K562 (cell line): ENCODE measurements around the gene LY6G6D. TPM values are rescaled to one million over a fixed set of nuclear protein-coding genes. Genes with fewer than 3 reads are reported as not detected.

ENCODE experiments used
- ATAC-seq: fragments of 200-7000 bp; cut with Tn5 transposase; 3 replicates; pipeline ENCODE4 v1.9.1; 2020; ENCODE audit warnings: moderate library complexity
- BruUV-seq: library from RNA; stranded (reverse); fragments of 400-500 nt; replicated peaks from 2 replicates; lab custom pipeline; 2021; lab: Mats Ljungman, UMichigan
- CTCF ChIA-PET: fragments of 300-600 bp; formaldehyde crosslinking; extraction: SDS; loops from one replicate; lab custom pipeline; 2021; ENCODE audit warnings: low intra/inter-chr PET ratio; lab: Yijun Ruan, JAX
- POLR2A ChIA-PET: fragments of 300-600, 350-650 bp; sonication (Branson Sonifier 250); formaldehyde crosslinking; extraction: SDS; loops from one replicate; lab custom pipeline; 2021; ENCODE audit warnings: antibody characterized with exemption, inconsistent platforms; lab: Yijun Ruan, JAX
- DNase-seq, 4 experiments: peaks; one replicate each; pipeline versions ENCODE4 v3.0.0 to v3.0.0-alpha.2; 2011 to 2018; ENCODE audit warnings: low spot score in 3 of 4, mixed read lengths in 3 of 4; ENCODE audit errors: extremely low read depth in 1 of 4
- FAIRE-seq: peaks from 2 replicates; lab custom pipeline; 2011; peaks lifted over from hg19 to GRCh38; lab: Jason Lieb, UNC
- H2AFZ ChIP-seq: 2 replicates; pipeline ENCODE4 v1.6.0; 2011; ENCODE audit warnings: low read depth, low read length, control low read depth, inconsistent platforms
- H3K27ac ChIP-seq: fragments of 200-600 bp; 3 replicates; pipeline ENCODE4 v1.8.0; 2011; ENCODE audit warnings: low read depth, mild to moderate bottlenecking, control low read depth, inconsistent platforms, low read length, moderate library complexity, mixed read lengths; ENCODE audit errors: extremely low read depth
- H3K27me3 ChIP-seq, 2 experiments: fragments of 300-600 bp in 1 of 2; 2 replicates in 1 of 2; 3 replicates in 1 of 2; pipeline versions ENCODE4 v1.6.0 to v1.8.0; 2011; ENCODE audit warnings: inconsistent platforms in 2 of 2, low read length in 2 of 2, mild to moderate bottlenecking in 1 of 2, mixed read lengths in 1 of 2, moderate library complexity in 1 of 2; ENCODE audit not compliant: control insufficient read depth in 2 of 2, insufficient read depth in 2 of 2
- H3K36me3 ChIP-seq: fragments of 300-600 bp; 3 replicates; pipeline ENCODE4 v1.8.0; 2011; ENCODE audit warnings: mild to moderate bottlenecking, low read length, inconsistent platforms; ENCODE audit not compliant: control insufficient read depth, insufficient read depth
- H3K4me1 ChIP-seq, 2 experiments: fragments of 200-600 bp in 1 of 2; replicated peaks in 1 of 2; 2 replicates in 1 of 2; 3 replicates in 1 of 2; pipeline versions ENCODE4 v1.5.1 to v1.8.0; 2011; ENCODE audit warnings: inconsistent platforms in 2 of 2, low read length in 2 of 2, mild to moderate bottlenecking in 1 of 2, mixed read lengths in 1 of 2, moderate library complexity in 1 of 2; ENCODE audit not compliant: control insufficient read depth in 2 of 2, insufficient read depth in 2 of 2
- H3K4me2 ChIP-seq: 2 replicates; pipeline ENCODE4 v1.6.1; 2011; ENCODE audit warnings: low read length, control low read depth, inconsistent platforms, mixed read lengths; ENCODE audit not compliant: insufficient read depth
- H3K4me3 ChIP-seq: fragments of 200-600 bp; sonication (generic), shearing (Covaris generic); 2 replicates; pipeline ENCODE4 v1.5.1; 2016; ENCODE audit warnings: control low read depth, inconsistent platforms
- H3K79me2 ChIP-seq: fragments of 200-600 bp; 3 replicates; pipeline ENCODE4 v1.8.0; 2011; ENCODE audit warnings: low read length, inconsistent platforms; ENCODE audit not compliant: control insufficient read depth, insufficient read depth
- H3K9ac ChIP-seq, 2 experiments: 2 replicates each; pipeline versions ENCODE4 v1.6.0 to v1.6.1; 2011; ENCODE audit warnings: low read depth in 2 of 2, low read length in 2 of 2, control low read depth in 1 of 2, inconsistent platforms in 1 of 2, mild to moderate bottlenecking in 1 of 2, mixed read lengths in 1 of 2; ENCODE audit not compliant: insufficient read depth in 1 of 2
- H3K9me1 ChIP-seq: one replicate; pipeline ENCODE4 v1.6.0; 2011; ENCODE audit warnings: inconsistent platforms, mild to moderate bottlenecking, low read length, moderate library complexity; ENCODE audit not compliant: control insufficient read depth, insufficient read depth
- H3K9me3 ChIP-seq: replicated peaks from 2 replicates; pipeline ENCODE4 v1.5.1; 2011; ENCODE audit warnings: low read depth, low read length, inconsistent platforms; ENCODE audit not compliant: control insufficient read depth, insufficient read depth
- H4K20me1 ChIP-seq: replicated peaks from 2 replicates; pipeline ENCODE4 v1.6.1; 2011; ENCODE audit warnings: low read length, inconsistent platforms, mixed read lengths; ENCODE audit not compliant: control insufficient read depth, insufficient read depth
- BCL6 ChIP-seq: fragments of 250-450 bp; sonication (Bioruptor Pico); IDR thresholded peaks from 2 replicates; pipeline ENCODE4 v1.4.0; 2020
- CBFB ChIP-seq: sonication (generic); formaldehyde crosslinking; IDR thresholded peaks from 2 replicates; pipeline ENCODE4 v1.4.0; 2020; ENCODE audit warnings: mild to moderate bottlenecking, missing genetic modification reagents
- CC2D1A ChIP-seq: fragments of 450-650 bp; IDR thresholded peaks from 2 replicates; pipeline ENCODE4 v1.6.1; 2017; ENCODE audit warnings: mild to moderate bottlenecking
- CREB1 ChIP-seq, 2 experiments: sonication (generic) in 1 of 2; formaldehyde crosslinking in 1 of 2; IDR thresholded peaks; 2 replicates each; pipeline versions ENCODE4 v1.6.1 to v1.8.0; 2012 to 2022; ENCODE audit warnings: inconsistent platforms in 1 of 2, mild to moderate bottlenecking in 1 of 2, missing genetic modification reagents in 1 of 2, moderate library complexity in 1 of 2
- DMBX1 ChIP-seq: fragments of 250-450 bp; sonication (Bioruptor Pico); IDR thresholded peaks from 2 replicates; pipeline ENCODE4 v1.8.0; 2022; ENCODE audit warnings: inconsistent platforms, mild to moderate bottlenecking, moderate library complexity, borderline replicate concordance
- E2F3 ChIP-seq: fragments of 250-450 bp; sonication (Bioruptor Pico); IDR thresholded peaks from 2 replicates; pipeline ENCODE4 v1.4.0; 2020; ENCODE audit warnings: mild to moderate bottlenecking
- MEF2A ChIP-seq: IDR thresholded peaks from 2 replicates; pipeline ENCODE4 v1.6.1; 2011; ENCODE audit warnings: low read depth, mild to moderate bottlenecking, low read length, moderate library complexity; ENCODE audit not compliant: control insufficient read depth
- MIER1 ChIP-seq: fragments of 450-650 bp; IDR thresholded peaks from 2 replicates; pipeline ENCODE4 v1.6.1; 2016; ENCODE audit warnings: antibody characterized with exemption, mild to moderate bottlenecking, low read depth
- TEAD1 ChIP-seq, 2 experiments: fragments of 450-650 bp in 1 of 2; sonication (generic) in 1 of 2; formaldehyde crosslinking; IDR thresholded peaks; 2 replicates each; pipeline versions ENCODE4 v1.4.0 to v1.8.0; 2020 to 2022; ENCODE audit warnings: mild to moderate bottlenecking in 2 of 2, missing genetic modification reagents in 1 of 2
- ZNF583 ChIP-seq: fragments of 250-450 bp; sonication (Bioruptor Pico); IDR thresholded peaks from 2 replicates; pipeline ENCODE4 v1.4.0; 2020
- ZSCAN32 ChIP-seq: fragments of 450-650 bp; formaldehyde crosslinking; IDR thresholded peaks from 2 replicates; pipeline ENCODE4 v1.4.0; 2020; ENCODE audit warnings: mild to moderate bottlenecking, moderate library complexity
- WGBS: fragments of 100-300 bp; shearing (Covaris generic); methylation state at CpG from one replicate; pipeline ENCODE4 v1.1.6; 2016; ENCODE audit warnings: low coverage, mixed read lengths; ENCODE audit not compliant: insufficient coverage; ENCODE audit errors: missing lambda C conversion rate; 5-methylcytosine and 5-hydroxymethylcytosine counted together
- in situ Hi-C: fragments of 300-500 bp; cut with MboI; formaldehyde crosslinking; loops from 4 replicates; pipeline ENCODE4 v1.15.0; 2018; ENCODE audit warnings: inconsistent platforms, mixed read lengths
- intact Hi-C: fragments of 100-400 bp; cut with micrococcal nuclease; formaldehyde crosslinking; loops from 2 replicates; pipeline ENCODE4 v1.14.2; 2022
- polyA plus RNA-seq, 8 experiments: library from polyadenylated mRNA; depleted of rRNA in 4 of 8; stranded (reverse) in 5 of 8; unstranded in 3 of 8; fragments of >200 nt; fragmentation: Nextera tagmentation in 2 of 8; fragmentation: Illumina TruSeq in 1 of 8; extraction: Ambion mirVana in 2 of 8; extraction: Trizol in 1 of 8; gene quantifications; 2 replicates each; pipeline versions ENCODE4 v1.2.1 to v1.2.3, GENCODE V29; 2011 to 2014; ENCODE audit warnings: inconsistent platforms in 1 of 8, missing spikeins in 1 of 8
- total RNA-seq, 7 experiments: library from RNA; depleted of rRNA in 6 of 7; stranded (reverse); fragments of >200 nt in 6 of 7; fragmentation: Illumina TruSeq in 2 of 7; extraction: Trizol in 2 of 7; gene quantifications; 2 replicates each; pipeline versions ENCODE4 v1.2.1 to v1.2.3, GENCODE V29; 2011 to 2021; ENCODE audit warnings: low replicate concordance in 1 of 7
- TF ChIP-seq, protein P1 (sequence below): fragments of 450-650 bp; IDR thresholded peaks from 2 replicates; pipeline ENCODE4 v1.6.1; 2016
- TF ChIP-seq, protein P2 (sequence below): fragments of 200-400 bp; formaldehyde crosslinking; IDR thresholded peaks from 2 replicates; pipeline ENCODE4 v1.6.1; 2017; ENCODE audit warnings: mild to moderate bottlenecking, low read depth, low read length, moderate library complexity
- TF ChIP-seq, protein P3 (sequence below): fragments of 250-450 bp; sonication (Bioruptor Pico); IDR thresholded peaks from 2 replicates; pipeline ENCODE4 v1.4.0; 2020; ENCODE audit warnings: mild to moderate bottlenecking
- TF ChIP-seq, protein P4 (sequence below): sonication (generic); formaldehyde crosslinking; IDR thresholded peaks from 2 replicates; pipeline ENCODE4 v1.8.0; 2022; ENCODE audit warnings: mild to moderate bottlenecking, low read depth, missing genetic modification reagents

LY6G6D gene
- total and polyA plus RNA-seq, 9 of the 15 experiments (the other 6 are each of a cell fraction or from before 2014, with no cell fraction given): 0.30 to 0.38 TPM; not detected in 7

DNA sequence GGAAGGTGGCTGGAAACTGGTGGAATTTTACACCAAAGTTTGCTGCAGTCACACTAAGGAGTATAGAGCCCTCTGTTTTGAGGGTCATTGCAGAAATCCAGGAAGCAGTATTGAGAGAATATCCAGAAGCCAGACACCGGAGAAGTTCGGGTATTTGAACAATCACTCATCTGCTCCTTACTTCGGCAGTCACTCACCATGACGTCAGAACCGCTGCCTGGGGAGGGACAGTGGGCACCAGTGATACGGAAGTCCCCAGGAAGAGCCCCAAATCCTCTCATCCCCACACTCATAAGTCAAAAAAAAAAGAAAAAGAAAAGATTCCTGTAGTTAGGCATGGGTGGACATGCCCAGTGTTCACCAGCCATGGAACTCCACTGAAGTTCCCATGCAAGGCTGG lies 38.2 kb upstream of the LY6G6D start:
- Histone ChIP-seq H3K9me1 (no peaks in the 10 kb centered on the region), H3K36me3 (peaks cover 21% of the 10 kb centered on the region), H3K79me2 (no peaks in the 10 kb centered on the region), H3K4me3 (no peak overlapping the region), H3K4me2 (peak overlapping the region; percentile 39), H3K9me3 (no peaks in the 10 kb centered on the region), H3K27me3 (no peaks in the 10 kb centered on the region), H4K20me1 (no peaks in the 10 kb centered on the region), H3K4me1 (peaks cover 9 to 12% of the 10 kb centered on the region in 2 experiments), H2AFZ (peak overlapping the region; percentile 79), H3K9ac (peak overlapping the region; percentile 16 to 70; a peak in 2 of 4 replicates), H3K27ac (no peak overlapping the region)
- WGBS: 6% methylated on average over 6 of the region's 6 CpGs
- POLR2A ChIA-PET: interaction anchor here (1.9 to 2.5 kb wide), 3 partner anchors 12 to 17 kb away, joined by 8 to 33 read pairs (median 14); partner anchors contain the start of genes CSNK2B and GPANK1
- FAIRE-seq (peak; percentile 29), DNase-seq (peak in 3 of 4 experiments; percentile 53 to 73 (median 71)), ATAC-seq (peak; percentile 38)
- CTCF ChIA-PET: interaction anchor here (0.5 kb wide), 1 partner anchor 11 kb away, joined by 5 read pairs; the partner anchor contains the start of gene CSNK2B
- BruUV-seq: no TSS peak
- in situ Hi-C loops: no loop called here
- intact Hi-C loops: no loop called here
- TF ChIP-seq MIER1 (no peak), CBFB (CRISPR knock-in tag) (no peak), ZNF583 (CRISPR knock-in tag) (no peak), MEF2A (no peak), E2F3 (0 out of 2 replicates have a peak, but pooled peaks have one; percentile 17), CC2D1A (0 out of 2 replicates have a peak, but pooled peaks have one; percentile 31), ZSCAN32 (CRISPR knock-in tag) (0 out of 2 replicates have a peak, but pooled peaks have one; percentile 44), TEAD1 (CRISPR knock-in tag; IDR thresholded peaks at IDR 0.05) (peak in 1 of 2 experiments; percentile 52; a peak in 1 of 4 replicates), BCL6 (CRISPR knock-in tag) (no peak), DMBX1 (CRISPR knock-in tag) (peak; percentile 65; the same call in 1 of the 2 replicates), CREB1 (IDR thresholded peaks at IDR 0.05) (peak; percentile 62), CREB1 (CRISPR knock-in tag; IDR thresholded peaks at IDR 0.05) (peak; percentile 56)
- TF ChIP-seq, protein P1, sequence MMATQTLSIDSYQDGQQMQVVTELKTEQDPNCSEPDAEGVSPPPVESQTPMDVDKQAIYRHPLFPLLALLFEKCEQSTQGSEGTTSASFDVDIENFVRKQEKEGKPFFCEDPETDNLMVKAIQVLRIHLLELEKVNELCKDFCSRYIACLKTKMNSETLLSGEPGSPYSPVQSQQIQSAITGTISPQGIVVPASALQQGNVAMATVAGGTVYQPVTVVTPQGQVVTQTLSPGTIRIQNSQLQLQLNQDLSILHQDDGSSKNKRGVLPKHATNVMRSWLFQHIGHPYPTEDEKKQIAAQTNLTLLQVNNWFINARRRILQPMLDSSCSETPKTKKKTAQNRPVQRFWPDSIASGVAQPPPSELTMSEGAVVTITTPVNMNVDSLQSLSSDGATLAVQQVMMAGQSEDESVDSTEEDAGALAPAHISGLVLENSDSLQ: peak; percentile 96
- TF ChIP-seq, protein P2, sequence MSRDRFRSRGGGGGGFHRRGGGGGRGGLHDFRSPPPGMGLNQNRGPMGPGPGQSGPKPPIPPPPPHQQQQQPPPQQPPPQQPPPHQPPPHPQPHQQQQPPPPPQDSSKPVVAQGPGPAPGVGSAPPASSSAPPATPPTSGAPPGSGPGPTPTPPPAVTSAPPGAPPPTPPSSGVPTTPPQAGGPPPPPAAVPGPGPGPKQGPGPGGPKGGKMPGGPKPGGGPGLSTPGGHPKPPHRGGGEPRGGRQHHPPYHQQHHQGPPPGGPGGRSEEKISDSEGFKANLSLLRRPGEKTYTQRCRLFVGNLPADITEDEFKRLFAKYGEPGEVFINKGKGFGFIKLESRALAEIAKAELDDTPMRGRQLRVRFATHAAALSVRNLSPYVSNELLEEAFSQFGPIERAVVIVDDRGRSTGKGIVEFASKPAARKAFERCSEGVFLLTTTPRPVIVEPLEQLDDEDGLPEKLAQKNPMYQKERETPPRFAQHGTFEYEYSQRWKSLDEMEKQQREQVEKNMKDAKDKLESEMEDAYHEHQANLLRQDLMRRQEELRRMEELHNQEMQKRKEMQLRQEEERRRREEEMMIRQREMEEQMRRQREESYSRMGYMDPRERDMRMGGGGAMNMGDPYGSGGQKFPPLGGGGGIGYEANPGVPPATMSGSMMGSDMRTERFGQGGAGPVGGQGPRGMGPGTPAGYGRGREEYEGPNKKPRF: no peak
- TF ChIP-seq, protein P3, sequence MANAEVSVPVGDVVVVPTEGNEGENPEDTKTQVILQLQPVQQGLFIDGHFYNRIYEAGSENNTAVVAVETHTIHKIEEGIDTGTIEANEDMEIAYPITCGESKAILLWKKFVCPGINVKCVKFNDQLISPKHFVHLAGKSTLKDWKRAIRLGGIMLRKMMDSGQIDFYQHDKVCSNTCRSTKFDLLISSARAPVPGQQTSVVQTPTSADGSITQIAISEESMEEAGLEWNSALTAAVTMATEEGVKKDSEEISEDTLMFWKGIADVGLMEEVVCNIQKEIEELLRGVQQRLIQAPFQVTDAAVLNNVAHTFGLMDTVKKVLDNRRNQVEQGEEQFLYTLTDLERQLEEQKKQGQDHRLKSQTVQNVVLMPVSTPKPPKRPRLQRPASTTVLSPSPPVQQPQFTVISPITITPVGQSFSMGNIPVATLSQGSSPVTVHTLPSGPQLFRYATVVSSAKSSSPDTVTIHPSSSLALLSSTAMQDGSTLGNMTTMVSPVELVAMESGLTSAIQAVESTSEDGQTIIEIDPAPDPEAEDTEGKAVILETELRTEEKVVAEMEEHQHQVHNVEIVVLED: peak; percentile 48
- TF ChIP-seq, protein P4, sequence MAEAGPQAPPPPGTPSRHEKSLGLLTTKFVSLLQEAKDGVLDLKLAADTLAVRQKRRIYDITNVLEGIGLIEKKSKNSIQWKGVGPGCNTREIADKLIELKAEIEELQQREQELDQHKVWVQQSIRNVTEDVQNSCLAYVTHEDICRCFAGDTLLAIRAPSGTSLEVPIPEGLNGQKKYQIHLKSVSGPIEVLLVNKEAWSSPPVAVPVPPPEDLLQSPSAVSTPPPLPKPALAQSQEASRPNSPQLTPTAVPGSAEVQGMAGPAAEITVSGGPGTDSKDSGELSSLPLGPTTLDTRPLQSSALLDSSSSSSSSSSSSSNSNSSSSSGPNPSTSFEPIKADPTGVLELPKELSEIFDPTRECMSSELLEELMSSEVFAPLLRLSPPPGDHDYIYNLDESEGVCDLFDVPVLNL (CRISPR knock-in tag): 0 out of 2 replicates have a peak, but pooled peaks have one; percentile 2
